Vagina (tissue), 2 donors: ENCODE data around the gene GBA3. TPM values are rescaled to one million over a fixed set of nuclear protein-coding genes. Genes with fewer than 3 reads are reported as not detected.

Source experiments
- DNase-seq, 2 donors: peaks; one replicate each; pipeline ENCODE4 v3.0.0-alpha.2; 2017; ENCODE audit errors: extremely low spot score in 2 of 2
- H3K27ac ChIP-seq: fragments of 200-600 bp; sonication (generic); one replicate; pipeline ENCODE4 v1.5.1; 2019
- H3K27me3 ChIP-seq: fragments of 200-600 bp; sonication (generic); one replicate; pipeline ENCODE4 v1.5.1; 2019
- H3K36me3 ChIP-seq, 2 donors: fragments of 200-600 bp; sonication (generic); one replicate each; pipeline ENCODE4 v1.5.1; 2017 to 2019
- H3K4me1 ChIP-seq: fragments of 200-600 bp; sonication (generic); one replicate; pipeline ENCODE4 v1.5.1; 2019
- H3K4me3 ChIP-seq, 2 donors: fragments of 200-600 bp; sonication (generic); 1 replicate in 1 of 2; 2 replicates in 1 of 2; pipeline ENCODE4 v1.5.1; 2016 to 2019
- H3K9me3 ChIP-seq: fragments of 200-600 bp; sonication (generic); one replicate; pipeline ENCODE4 v1.5.1; 2019
- POLR2A ChIP-seq, 2 donors: fragments of 450-650 bp; IDR thresholded peaks; one replicate each; pipeline ENCODE4 v1.6.1; 2017; ENCODE audit warnings: antibody characterized with exemption in 2 of 2, mild to moderate bottlenecking in 2 of 2, moderate library complexity in 2 of 2
- POLR2AphosphoS5 ChIP-seq, 2 donors: sonication (generic); formaldehyde crosslinking; IDR thresholded peaks; one replicate each; pipeline ENCODE4 v1.9.0; 2017; ENCODE audit warnings: antibody characterized with exemption in 2 of 2, mild to moderate bottlenecking in 2 of 2, low read depth in 1 of 2; ENCODE audit not compliant: insufficient read depth in 1 of 2
- intact Hi-C: fragments of 100-400 bp; cut with DNase I; formaldehyde crosslinking; loops from one replicate; pipeline ENCODE4 v1.15.1; 2023
- total RNA-seq: library from RNA; depleted of rRNA; stranded (reverse); fragments of >200 nt; gene quantifications from one replicate; pipeline ENCODE4 v1.2.3, GENCODE V29; 2016
- TF ChIP-seq, protein P1 (sequence below), 3 experiments: fragments of 450-650 bp in 2 of 3; fragments of 200-600 bp in 1 of 3; sonication (generic) in 1 of 3; IDR thresholded peaks; one replicate each; pipeline ENCODE4 v1.5.1; 2017 to 2019; ENCODE audit warnings: antibody characterized with exemption in 3 of 3, mild to moderate bottlenecking in 2 of 3, moderate library complexity in 2 of 3

GBA3 gene
- total RNA-seq, 1 donor from 2014 or later: not detected

- Histone ChIP-seq H3K4me1 (no peaks in the 10 kb centered on the region), H3K27me3 (no peaks in the 10 kb centered on the region), H3K36me3 (no peaks in the 10 kb centered on the region), H3K9me3 (no peaks in the 10 kb centered on the region), H3K27ac (no peak overlapping the region), H3K4me3 (no peak overlapping the region)
- intact Hi-C loops: no loop called here
- no peak for DNase-seq
- no peak for TF ChIP-seq POLR2AphosphoS5 (IDR thresholded peaks at IDR 0.05; ENCODE audit: insufficient read depth in 1 of 2, low read depth in 1 of 2)
- no peak for TF ChIP-seq POLR2A (IDR thresholded peaks at IDR 0.05)
- TF ChIP-seq, protein P1, sequence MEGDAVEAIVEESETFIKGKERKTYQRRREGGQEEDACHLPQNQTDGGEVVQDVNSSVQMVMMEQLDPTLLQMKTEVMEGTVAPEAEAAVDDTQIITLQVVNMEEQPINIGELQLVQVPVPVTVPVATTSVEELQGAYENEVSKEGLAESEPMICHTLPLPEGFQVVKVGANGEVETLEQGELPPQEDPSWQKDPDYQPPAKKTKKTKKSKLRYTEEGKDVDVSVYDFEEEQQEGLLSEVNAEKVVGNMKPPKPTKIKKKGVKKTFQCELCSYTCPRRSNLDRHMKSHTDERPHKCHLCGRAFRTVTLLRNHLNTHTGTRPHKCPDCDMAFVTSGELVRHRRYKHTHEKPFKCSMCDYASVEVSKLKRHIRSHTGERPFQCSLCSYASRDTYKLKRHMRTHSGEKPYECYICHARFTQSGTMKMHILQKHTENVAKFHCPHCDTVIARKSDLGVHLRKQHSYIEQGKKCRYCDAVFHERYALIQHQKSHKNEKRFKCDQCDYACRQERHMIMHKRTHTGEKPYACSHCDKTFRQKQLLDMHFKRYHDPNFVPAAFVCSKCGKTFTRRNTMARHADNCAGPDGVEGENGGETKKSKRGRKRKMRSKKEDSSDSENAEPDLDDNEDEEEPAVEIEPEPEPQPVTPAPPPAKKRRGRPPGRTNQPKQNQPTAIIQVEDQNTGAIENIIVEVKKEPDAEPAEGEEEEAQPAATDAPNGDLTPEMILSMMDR (IDR thresholded peaks at IDR 0.05): no peak
These were observed 47.2 kb downstream of the GBA3 start for GRCh38 chr4:22739968-22740367.

- DNase-seq: no peak
- H3K27ac ChIP-seq: no peak overlapping the region
- no peak for TF ChIP-seq POLR2AphosphoS5 (IDR thresholded peaks at IDR 0.05; ENCODE audit: insufficient read depth in 1 of 2, low read depth in 1 of 2)
- TF ChIP-seq POLR2A (IDR thresholded peaks at IDR 0.05): no peak
- TF ChIP-seq, protein P1 (IDR thresholded peaks at IDR 0.05): no peak
- H3K4me1 ChIP-seq: no peaks in the 10 kb centered on the region
- intact Hi-C loops: no loop called here
- no peaks in the 10 kb centered on the region for H3K36me3 ChIP-seq
- no peaks in the 10 kb centered on the region for H3K27me3 ChIP-seq
- H3K4me3 ChIP-seq: no peak overlapping the region
- H3K9me3 ChIP-seq: no peaks in the 10 kb centered on the region
These were observed 49.0 kb downstream of the GBA3 start for GRCh38 chr4:22741744-22742143.

- no peaks in the 10 kb centered on the region for H3K4me1 ChIP-seq
- H3K36me3 ChIP-seq: no peaks in the 10 kb centered on the region
- TF ChIP-seq, protein P1 (IDR thresholded peaks at IDR 0.05): no peak
- TF ChIP-seq POLR2A (IDR thresholded peaks at IDR 0.05): no peak
- no peak for TF ChIP-seq POLR2AphosphoS5 (IDR thresholded peaks at IDR 0.05; ENCODE audit: insufficient read depth in 1 of 2, low read depth in 1 of 2)
- no peaks in the 10 kb centered on the region for H3K27me3 ChIP-seq
- intact Hi-C loops: no loop called here
- H3K9me3 ChIP-seq: no peaks in the 10 kb centered on the region
- no peak overlapping the region for H3K27ac ChIP-seq
- no peak overlapping the region for H3K4me3 ChIP-seq
- no peak for DNase-seq
These were observed 50.6 kb downstream of the GBA3 start for GRCh38 chr4:22743290-22743689.

DNA sequence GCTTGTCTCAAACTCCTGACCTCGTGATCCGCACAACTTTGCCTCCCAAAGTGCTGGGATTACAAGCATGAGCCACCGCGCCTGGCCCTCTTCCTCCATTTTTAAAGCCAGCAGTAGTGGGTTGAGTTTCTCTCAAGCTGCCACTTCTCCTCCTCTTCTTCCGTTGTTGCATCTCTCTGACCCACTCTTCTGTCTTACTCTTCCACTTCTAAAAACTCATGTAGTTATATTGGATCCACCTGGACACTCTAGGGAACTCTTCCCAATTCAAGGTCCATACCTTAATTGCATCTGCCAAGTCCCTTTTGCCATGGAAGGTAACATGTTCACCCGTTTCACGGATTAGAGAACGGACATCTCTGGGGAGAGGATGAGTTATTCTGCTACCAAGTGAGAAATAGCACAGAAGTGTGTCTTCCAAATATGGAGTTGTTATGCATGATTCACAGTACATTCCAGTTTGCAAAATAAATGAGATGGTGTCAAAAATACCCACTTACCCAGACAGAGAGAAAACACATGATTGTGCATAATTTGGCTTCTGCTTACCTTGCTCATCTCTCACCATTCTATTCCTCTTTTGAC, 51.8 kb downstream of the GBA3 start:
- TF ChIP-seq POLR2AphosphoS5 (IDR thresholded peaks at IDR 0.05; ENCODE audit: insufficient read depth in 1 of 2, low read depth in 1 of 2) (no peak), POLR2A (IDR thresholded peaks at IDR 0.05) (no peak)
- TF ChIP-seq, protein P1 (IDR thresholded peaks at IDR 0.05): no peak
- Histone ChIP-seq H3K27me3 (no peaks in the 10 kb centered on the region), H3K27ac (no peak overlapping the region), H3K4me1 (no peaks in the 10 kb centered on the region), H3K36me3 (no peaks in the 10 kb centered on the region), H3K9me3 (no peaks in the 10 kb centered on the region), H3K4me3 (no peak overlapping the region)
- no peak for DNase-seq
- intact Hi-C loops: no loop called here

GRCh38 chr4:22745234-22745633, 52.5 kb downstream of the GBA3 start:
- TF ChIP-seq, protein P1 (IDR thresholded peaks at IDR 0.05): no peak
- TF ChIP-seq POLR2A (IDR thresholded peaks at IDR 0.05): no peak
- no peak for TF ChIP-seq POLR2AphosphoS5 (IDR thresholded peaks at IDR 0.05; ENCODE audit: insufficient read depth in 1 of 2, low read depth in 1 of 2)
- H3K4me1 ChIP-seq: no peaks in the 10 kb centered on the region
- H3K27ac ChIP-seq: no peak overlapping the region
- no peaks in the 10 kb centered on the region for H3K9me3 ChIP-seq
- intact Hi-C loops: no loop called here
- H3K4me3 ChIP-seq: no peak overlapping the region
- no peak for DNase-seq
- no peaks in the 10 kb centered on the region for H3K27me3 ChIP-seq
- H3K36me3 ChIP-seq: no peaks in the 10 kb centered on the region
